Endothelial cell of umbilical vein (primary cell): ENCODE measurements around the gene USP46. TPM values are rescaled to one million over a fixed set of nuclear protein-coding genes. Genes with fewer than 3 reads are reported as not detected.

Experiments used
- BruUV-seq: library from RNA; stranded (reverse); fragments of 400-500 nt; replicated peaks from 2 replicates; lab custom pipeline; 2021; lab: Mats Ljungman, UMichigan
- CTCF ChIA-PET: fragments of 300-600, 350-600 bp; sonication (Branson Sonifier 250); formaldehyde crosslinking; loops from one replicate; lab custom pipeline; 2021; ENCODE audit warnings: antibody characterized with exemption, inconsistent platforms; lab: Charles Lee
- POLR2A ChIA-PET: fragments of 300-600, 350-600 bp; sonication (Branson Sonifier 250); formaldehyde crosslinking; loops from one replicate; lab custom pipeline; 2021; ENCODE audit warnings: antibody characterized with exemption, inconsistent platforms; lab: Charles Lee
- DNase-seq: peaks from one replicate; pipeline ENCODE4 v3.0.0-alpha.2; 2011; ENCODE audit warnings: low read depth, low spot score
- FAIRE-seq: peaks from 2 replicates; lab custom pipeline; 2011; peaks lifted over from hg19 to GRCh38; lab: Jason Lieb, UNC
- H2AFZ ChIP-seq: 2 replicates; pipeline ENCODE4 v1.6.0; 2012; ENCODE audit warnings: low read depth, low read length, control low read depth, inconsistent platforms
- H3K27ac ChIP-seq: 2 replicates; pipeline ENCODE4 v1.5.1; 2011; ENCODE audit warnings: low read depth, mild to moderate bottlenecking, control low read depth, low read length, moderate library complexity; ENCODE audit not compliant: insufficient read depth
- H3K27me3 ChIP-seq, 2 experiments: 2 replicates each; pipeline versions ENCODE4 v1.6.0 to v1.6.1; 2011; ENCODE audit warnings: low read length in 2 of 2, mixed read lengths in 1 of 2; ENCODE audit not compliant: control insufficient read depth in 2 of 2, insufficient read depth in 2 of 2
- H3K36me3 ChIP-seq, 2 experiments: 2 replicates in 1 of 2; 3 replicates in 1 of 2; pipeline ENCODE4 v1.5.1; 2011; ENCODE audit warnings: low read length in 2 of 2, mild to moderate bottlenecking in 1 of 2, moderate library complexity in 1 of 2; ENCODE audit not compliant: control insufficient read depth in 2 of 2, insufficient read depth in 2 of 2; ENCODE audit errors: extremely low read depth in 1 of 2
- H3K4me1 ChIP-seq: 3 replicates; pipeline ENCODE4 v1.5.1; 2011; ENCODE audit warnings: mild to moderate bottlenecking, low read length; ENCODE audit not compliant: control insufficient read depth, insufficient read depth; ENCODE audit errors: extremely low read depth
- H3K4me2 ChIP-seq: 2 replicates; pipeline ENCODE4 v1.6.1; 2011; ENCODE audit warnings: low read length, control low read depth, mixed read lengths; ENCODE audit not compliant: insufficient read depth
- H3K4me3 ChIP-seq, 3 experiments: fragments of 200-600 bp in 1 of 3; sonication (generic), shearing (Covaris generic) in 1 of 3; replicated peaks in 1 of 3; 2 replicates each; pipeline ENCODE4 v1.5.1; 2011 to 2016; ENCODE audit warnings: control low read depth in 3 of 3, low read length in 3 of 3, mild to moderate bottlenecking in 2 of 3, inconsistent platforms in 1 of 3, low read depth in 1 of 3, moderate library complexity in 1 of 3; ENCODE audit not compliant: insufficient read depth in 1 of 3
- H3K79me2 ChIP-seq: 2 replicates; pipeline ENCODE4 v1.6.0; 2012; ENCODE audit warnings: low read length, inconsistent platforms; ENCODE audit not compliant: control insufficient read depth, insufficient read depth
- H3K9ac ChIP-seq: replicated peaks from 2 replicates; pipeline ENCODE3; 2011; ENCODE audit warnings: low read length, control low read depth; ENCODE audit not compliant: insufficient read depth; ENCODE audit errors: extremely low read depth
- H3K9me1 ChIP-seq: replicated peaks from 3 replicates; pipeline ENCODE4 v1.6.0; 2011; ENCODE audit warnings: mild to moderate bottlenecking, low read length; ENCODE audit not compliant: control insufficient read depth, insufficient read depth; ENCODE audit errors: extremely low read depth
- H3K9me3 ChIP-seq: replicated peaks from 2 replicates; pipeline ENCODE4 v1.5.1; 2012; ENCODE audit warnings: low read length, inconsistent platforms; ENCODE audit not compliant: control insufficient read depth, insufficient read depth
- H4K20me1 ChIP-seq: replicated peaks from 2 replicates; pipeline ENCODE3; 2011; ENCODE audit warnings: mild to moderate bottlenecking, low read length; ENCODE audit not compliant: control insufficient read depth, insufficient read depth; ENCODE audit errors: extremely low read depth
- CTCF ChIP-seq, 2 donors: IDR thresholded peaks; 1 replicate in 1 of 2; 2 replicates in 1 of 2; pipeline ENCODE4 v1.5.1; 2011; ENCODE audit warnings: low read length in 2 of 2, mild to moderate bottlenecking in 2 of 2, moderate library complexity in 2 of 2, control low read depth in 1 of 2, inconsistent platforms in 1 of 2, low read depth in 1 of 2; ENCODE audit not compliant: insufficient read depth in 1 of 2; ENCODE audit errors: extremely low read depth in 1 of 2
- EZH2 ChIP-seq: IDR thresholded peaks from 2 replicates; pipeline ENCODE4 v1.6.1; 2012; ENCODE audit warnings: borderline replicate concordance, low read depth, mild to moderate bottlenecking, moderate library complexity, low read length, inconsistent platforms; ENCODE audit not compliant: severe bottlenecking
- JUN ChIP-seq: IDR thresholded peaks from 2 replicates; pipeline ENCODE4 v1.6.1; 2011; ENCODE audit warnings: borderline replicate concordance, low read depth; ENCODE audit not compliant: insufficient read length, insufficient read depth
- MYC ChIP-seq: IDR thresholded peaks from one replicate; pipeline ENCODE4 v1.6.1; 2011; ENCODE audit warnings: mild to moderate bottlenecking, low read depth, low read length
- POLR2A ChIP-seq: IDR thresholded peaks from 2 replicates; pipeline ENCODE4 v1.6.1; 2012; ENCODE audit warnings: low read depth, mild to moderate bottlenecking, control low read depth, low read length
- dilution Hi-C: fragments of 300-500 bp; cut with MboI; formaldehyde crosslinking; loops from one replicate; pipeline ENCODE4 v1.15.0; 2019; ENCODE audit warnings: low sequenced_read_pairs; ENCODE audit not compliant: extremely low pct_ligation_motif_present
- intact Hi-C: fragments of 100-400 bp; cut with micrococcal nuclease; formaldehyde crosslinking; loops from one replicate; pipeline ENCODE4 v1.10.0; 2022
- polyA plus RNA-seq, 4 experiments: library from polyadenylated mRNA; depleted of rRNA in 3 of 4; stranded (reverse) in 3 of 4; unstranded in 1 of 4; fragments of >200 nt; gene quantifications; 2 replicates each; pipeline versions ENCODE4 v1.2.1 to v1.2.3, GENCODE V29; 2011 to 2012; ENCODE audit warnings: missing spikeins in 1 of 4
- total RNA-seq: library from RNA; stranded (reverse); gene quantifications from 2 replicates; pipeline ENCODE4 v1.2.3, GENCODE V29; 2021

The USP46 gene
- total and polyA plus RNA-seq, 2 donors (not counting 3 experiments of a cell fraction or from before 2014, with no cell fraction given), result 5.2 to 23.7 TPM

- Histone ChIP-seq H4K20me1 (no peaks in the 10 kb centered on the region), H3K9ac (no peak overlapping the region), H3K4me1 (no peaks in the 10 kb centered on the region), H3K27me3 (peaks cover 10 to 12% of the 10 kb centered on the region in 2 experiments), H3K9me3 (no peaks in the 10 kb centered on the region), H3K4me3 (no peak overlapping the region), H3K27ac (no peak overlapping the region), H3K4me2 (no peak overlapping the region), H2AFZ (no peak overlapping the region), H3K9me1 (no peaks in the 10 kb centered on the region), H3K36me3 (no peaks in the 10 kb centered on the region), H3K79me2 (no peaks in the 10 kb centered on the region)
- ChIA-PET CTCF (interaction anchor here (1.5 kb wide), 1 partner anchor 1684 kb away, joined by 6 read pairs; no protein-coding TSS in a partner anchor), POLR2A (no interaction called here)
- no peak for DNase-seq
- no peak for FAIRE-seq
- intact Hi-C loops (no loop called here), dilution Hi-C loops (no loop called here)
- no TSS peak for BruUV-seq
- TF ChIP-seq JUN (no peak), POLR2A (no peak), EZH2 (no peak), MYC (no peak), CTCF (IDR thresholded peaks at IDR 0.05; ENCODE audit: extremely low read depth in 1 of 2, insufficient read depth in 1 of 2, low read depth in 1 of 2, low read length in 2 of 2) (no peak)
These were observed 108.9 kb downstream of the USP46 start for GRCh38 chr4:52550186-52550585.
